Activated CD4-positive, alpha-beta T cell treated with anti-CD3 and anti-CD28 coated beads for 48 hours (primary cell): ENCODE data around the gene MAPKAPK3.
"Not testable (repeated sequence)": the region's sequence is repeated elsewhere in the genome, so short reads cannot be mapped to it uniquely, and the experiment has no call there.

Experiments
- DNase-seq: peaks from one replicate; pipeline ENCODE4 v3.0.0-alpha.2; 2020

The MAPKAPK3 gene

GRCh38 chr3:50657816-50658215 lies 40.9 kb downstream of the MAPKAPK3 start:
- no peak for DNase-seq

GRCh38 chr3:50658416-50658815 lies 41.5 kb downstream of the MAPKAPK3 start:
- DNase-seq, result no peak

GRCh38 chr3:50658831-50659230 lies 41.9 kb downstream of the MAPKAPK3 start:
- no peak for DNase-seq

GRCh38 chr3:50660386-50660785 lies 43.4 kb downstream of the MAPKAPK3 start:
- no peak for DNase-seq

GRCh38 chr3:50661321-50661837 lies 44.4 kb downstream of the MAPKAPK3 start:
- DNase-seq, result no peak

- no peak for DNase-seq
Observed at GRCh38 chr3:50662408-50662807, 45.5 kb downstream of the MAPKAPK3 start.

GRCh38 chr3:50665081-50665840 lies 48.3 kb downstream of the MAPKAPK3 start:
- peak; percentile 51 for DNase-seq

GRCh38 chr3:50665841-50666115 lies 48.8 kb downstream of the MAPKAPK3 start:
- not testable (repeated sequence) for DNase-seq

GRCh38 chr3:50666837-50667236 lies 49.9 kb downstream of the MAPKAPK3 start:
- DNase-seq, result no peak

GRCh38 chr3:50671331-50671730 lies 54.4 kb downstream of the MAPKAPK3 start:
- no peak for DNase-seq

GRCh38 chr3:50672656-50673055 lies 55.7 kb downstream of the MAPKAPK3 start:
- DNase-seq, result no peak

- DNase-seq, result no peak
Observed at GRCh38 chr3:50673931-50674330, 57.0 kb downstream of the MAPKAPK3 start.

- peak; percentile 69 for DNase-seq
Observed at GRCh38 chr3:50674349-50675178, 57.6 kb downstream of the MAPKAPK3 start, which contains the start of gene DOCK3. DOCK3 (plus strand) TSS chr3:50674927; CDS start chr3:50675264, 337 bp downstream.

GRCh38 chr3:50675179-50676030 lies 58.5 kb downstream of the MAPKAPK3 start:
- DNase-seq, result peak; percentile 79

- DNase-seq, result no peak
Observed at GRCh38 chr3:50676031-50676705, 59.2 kb downstream of the MAPKAPK3 start.

- DNase-seq, result no peak
Observed at GRCh38 chr3:50687127-50687751, 70.3 kb downstream of the MAPKAPK3 start.

GRCh38 chr3:50687916-50688315 lies 71.0 kb downstream of the MAPKAPK3 start:
- no peak for DNase-seq

- DNase-seq, result not testable (repeated sequence)
Observed at GRCh38 chr3:50688602-50689001, 71.7 kb downstream of the MAPKAPK3 start.

GRCh38 chr3:50689558-50689957 lies 72.6 kb downstream of the MAPKAPK3 start:
- no peak for DNase-seq

GRCh38 chr3:50695031-50695430 lies 78.1 kb downstream of the MAPKAPK3 start:
- no peak for DNase-seq

- DNase-seq, result no peak
Observed at GRCh38 chr3:50696276-50696675, 79.3 kb downstream of the MAPKAPK3 start.

- no peak for DNase-seq
Observed at GRCh38 chr3:50698269-50698668, 81.3 kb downstream of the MAPKAPK3 start.
